ENCODE measurements around the gene FNDC5. TPM values are rescaled to one million over a fixed set of nuclear protein-coding genes. Genes with fewer than 3 reads are reported as not detected.

FNDC5 gene
- total and polyA plus RNA-seq, 2 of the 13 experiments (the other 11 are each of a cell fraction or from before 2014, with no cell fraction given): 1.4 to 3.1 TPM

- Histone ChIP-seq H3K27ac (ENCODE audit: extremely low read length, insufficient read depth, low read length) (no peak overlapping the region), H3K4me3 (replicated peaks in 1 of 3; ENCODE audit: insufficient read depth in 1 of 3, low read depth in 2 of 3, low read length in 3 of 3) (no peak overlapping the region), H2AFZ (ENCODE audit: low read length) (no peak overlapping the region), H3K4me1 (ENCODE audit: insufficient read depth, low read length) (0 out of 2 replicates have a peak, but pooled peaks cover 7% of the 10 kb centered on the region), H3K9me3 (ENCODE audit: low read length) (no peaks in the 10 kb centered on the region), H3K79me2 (ENCODE audit: insufficient read depth, low read length) (no peaks in the 10 kb centered on the region), H3K36me3 (replicated peaks in 1 of 2; ENCODE audit: control insufficient read depth in 1 of 2, insufficient read depth in 2 of 2, low read length in 2 of 2) (no peaks in the 10 kb centered on the region), H4K20me1 (ENCODE audit: insufficient read depth, low read length) (no peaks in the 10 kb centered on the region), H3K9ac (ENCODE audit: insufficient read depth, low read depth, low read length) (no peak overlapping the region), H3K4me2 (ENCODE audit: low read depth, low read length) (no peak overlapping the region), H3K27me3 (ENCODE audit: control insufficient read depth in 1 of 2, insufficient read depth in 2 of 2, low read length in 2 of 2) (peaks cover 0 to 8% of the 10 kb centered on the region in 2 experiments; a peak in 2 of 5 replicates)
- no peak for ATAC-seq
- ChIA-PET CTCF (ENCODE audit: low intra/inter-chr PET ratio, low total read pairs) (no interaction called here), POLR2A (no interaction called here)
- TF ChIP-seq THRA (CRISPR knock-in tag; IDR thresholded peaks at IDR 0.05; ENCODE audit: borderline replicate concordance) (no peak), IKZF4 (CRISPR knock-in tag; IDR thresholded peaks at IDR 0.05; ENCODE audit: borderline replicate concordance, low read depth, not compliant biosample characterization) (no peak), IKZF5 (CRISPR knock-in tag; IDR thresholded peaks at IDR 0.05) (no peak), SETDB1 (CRISPR knock-in tag; IDR thresholded peaks at IDR 0.05; ENCODE audit: borderline replicate concordance) (no peak), MATR3 (CRISPR knock-in tag; IDR thresholded peaks at IDR 0.05) (no peak), KLF12 (CRISPR knock-in tag; IDR thresholded peaks at IDR 0.05; ENCODE audit: borderline replicate concordance) (no peak), ZNF615 (CRISPR knock-in tag; IDR thresholded peaks at IDR 0.05; ENCODE audit: borderline replicate concordance) (no peak), ZBTB7A (CRISPR knock-in tag; IDR thresholded peaks at IDR 0.05) (no peak), ZNF121 (CRISPR knock-in tag; IDR thresholded peaks at IDR 0.05) (no peak), HCFC1 (IDR thresholded peaks at IDR 0.05; ENCODE audit: low read depth, low read length) (no peak), ZKSCAN8 (CRISPR knock-in tag; IDR thresholded peaks at IDR 0.05; ENCODE audit: borderline replicate concordance) (no peak), SP140L (CRISPR knock-in tag; IDR thresholded peaks at IDR 0.05; ENCODE audit: borderline replicate concordance) (no peak), GMEB2 (CRISPR knock-in tag; IDR thresholded peaks at IDR 0.05; ENCODE audit: low read depth) (no peak), KDM2A (CRISPR knock-in tag; IDR thresholded peaks at IDR 0.05; ENCODE audit: borderline replicate concordance, low read depth) (no peak), MTF1 (CRISPR knock-in tag; IDR thresholded peaks at IDR 0.05) (no peak), ZNF235 (CRISPR knock-in tag; IDR thresholded peaks at IDR 0.05; ENCODE audit: borderline replicate concordance) (no peak), TMF1 (CRISPR knock-in tag; IDR thresholded peaks at IDR 0.05; ENCODE audit: low read depth) (no peak), NFIB (CRISPR knock-in tag; IDR thresholded peaks at IDR 0.05; ENCODE audit: borderline replicate concordance) (no peak)
- TF ChIP-seq, protein P1, sequence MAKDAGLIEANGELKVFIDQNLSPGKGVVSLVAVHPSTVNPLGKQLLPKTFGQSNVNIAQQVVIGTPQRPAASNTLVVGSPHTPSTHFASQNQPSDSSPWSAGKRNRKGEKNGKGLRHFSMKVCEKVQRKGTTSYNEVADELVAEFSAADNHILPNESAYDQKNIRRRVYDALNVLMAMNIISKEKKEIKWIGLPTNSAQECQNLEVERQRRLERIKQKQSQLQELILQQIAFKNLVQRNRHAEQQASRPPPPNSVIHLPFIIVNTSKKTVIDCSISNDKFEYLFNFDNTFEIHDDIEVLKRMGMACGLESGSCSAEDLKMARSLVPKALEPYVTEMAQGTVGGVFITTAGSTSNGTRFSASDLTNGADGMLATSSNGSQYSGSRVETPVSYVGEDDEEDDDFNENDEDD (CRISPR knock-in tag; IDR thresholded peaks at IDR 0.05; ENCODE audit: borderline replicate concordance): no peak
- intact Hi-C loops (cut with micrococcal nuclease; ENCODE audit: unreplicated experiment): no loop called here
- BruUV-seq (replicated peaks): no TSS peak
- 35% methylated on average over 5 of the region's 5 CpGs for WGBS (ENCODE audit: low lambda C conversion rate)
- no peak for DNase-seq (ENCODE audit: low spot score)
- no peak for FAIRE-seq
- in situ Hi-C loops (cut with HindIII; ENCODE audit: extremely low pct_ligation_motif_present, low pct_unique_long_range_greater_than_20kb): no loop called here
Observed at GRCh38 chr1:32910319-32910718, 39.6 kb upstream of the FNDC5 start.
